ENCODE results near the gene JAKMIP1.

DNA sequence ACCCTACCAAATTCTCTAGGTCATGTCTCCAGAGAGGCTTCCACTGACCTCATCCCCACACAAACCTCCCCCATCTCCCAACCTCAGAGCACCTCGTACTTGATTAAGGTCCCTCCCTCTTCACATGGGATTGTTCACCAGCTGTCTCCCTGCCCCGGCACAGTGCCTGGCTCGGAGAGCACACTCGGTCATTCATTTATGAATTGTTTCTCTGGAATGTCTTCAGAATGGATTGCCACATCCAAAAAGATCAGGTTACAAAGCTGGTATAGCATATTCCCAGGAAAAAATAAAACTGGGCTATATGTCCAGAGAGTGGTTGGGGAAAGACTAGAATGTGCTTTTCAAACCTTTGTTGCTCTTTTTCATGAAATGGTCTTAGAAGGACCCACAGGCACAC, 21.6 kb downstream of the JAKMIP1 start:
- TF ChIP-seq POLR2A (IDR thresholded peaks at IDR 0.05) (no peak), EP300 (IDR thresholded peaks at IDR 0.05) (no peak)
- TF ChIP-seq, protein P1, sequence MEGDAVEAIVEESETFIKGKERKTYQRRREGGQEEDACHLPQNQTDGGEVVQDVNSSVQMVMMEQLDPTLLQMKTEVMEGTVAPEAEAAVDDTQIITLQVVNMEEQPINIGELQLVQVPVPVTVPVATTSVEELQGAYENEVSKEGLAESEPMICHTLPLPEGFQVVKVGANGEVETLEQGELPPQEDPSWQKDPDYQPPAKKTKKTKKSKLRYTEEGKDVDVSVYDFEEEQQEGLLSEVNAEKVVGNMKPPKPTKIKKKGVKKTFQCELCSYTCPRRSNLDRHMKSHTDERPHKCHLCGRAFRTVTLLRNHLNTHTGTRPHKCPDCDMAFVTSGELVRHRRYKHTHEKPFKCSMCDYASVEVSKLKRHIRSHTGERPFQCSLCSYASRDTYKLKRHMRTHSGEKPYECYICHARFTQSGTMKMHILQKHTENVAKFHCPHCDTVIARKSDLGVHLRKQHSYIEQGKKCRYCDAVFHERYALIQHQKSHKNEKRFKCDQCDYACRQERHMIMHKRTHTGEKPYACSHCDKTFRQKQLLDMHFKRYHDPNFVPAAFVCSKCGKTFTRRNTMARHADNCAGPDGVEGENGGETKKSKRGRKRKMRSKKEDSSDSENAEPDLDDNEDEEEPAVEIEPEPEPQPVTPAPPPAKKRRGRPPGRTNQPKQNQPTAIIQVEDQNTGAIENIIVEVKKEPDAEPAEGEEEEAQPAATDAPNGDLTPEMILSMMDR (IDR thresholded peaks at IDR 0.05), result no peak
